Astrocyte (in vitro differentiated cells and primary cell): Measurements from ENCODE around the gene LAMTOR3. TPM values are rescaled to one million over a fixed set of nuclear protein-coding genes. Genes with fewer than 3 reads are reported as not detected.

Experiments used
- DNase-seq: peaks from one replicate; pipeline ENCODE4 v3.0.0-alpha.2; 2010; ENCODE audit warnings: low read depth
- FAIRE-seq: peaks from 2 replicates; lab custom pipeline; 2011; peaks lifted over from hg19 to GRCh38; lab: Jason Lieb, UNC
- H2AFZ ChIP-seq: 2 replicates; pipeline ENCODE4 v1.6.0; 2012; ENCODE audit warnings: low read depth, low read length, inconsistent platforms
- H3K27ac ChIP-seq: 2 replicates; pipeline ENCODE4 v1.5.1; 2011; ENCODE audit warnings: low read depth, low read length, inconsistent platforms
- H3K27me3 ChIP-seq: 2 replicates; pipeline ENCODE4 v1.6.0; 2011; ENCODE audit warnings: low read length, inconsistent platforms; ENCODE audit not compliant: insufficient read depth
- H3K36me3 ChIP-seq: 2 replicates; pipeline ENCODE4 v1.5.1; 2011; ENCODE audit warnings: low read length, inconsistent platforms; ENCODE audit not compliant: insufficient read depth
- H3K4me1 ChIP-seq: 2 replicates; pipeline ENCODE4 v1.5.1; 2011; ENCODE audit warnings: low read length, inconsistent platforms; ENCODE audit not compliant: insufficient read depth
- H3K4me2 ChIP-seq: 2 replicates; pipeline ENCODE4 v1.6.0; 2012; ENCODE audit warnings: low read length, inconsistent platforms
- H3K4me3 ChIP-seq: 2 replicates; pipeline ENCODE4 v1.5.1; 2011; ENCODE audit warnings: low read depth, mild to moderate bottlenecking, low read length, inconsistent platforms; ENCODE audit not compliant: insufficient read depth
- H3K79me2 ChIP-seq: 2 replicates; pipeline ENCODE4 v1.6.0; 2012; ENCODE audit warnings: mild to moderate bottlenecking, low read length, inconsistent platforms; ENCODE audit not compliant: insufficient read depth
- H3K9ac ChIP-seq: 2 replicates; pipeline ENCODE4 v1.6.0; 2012; ENCODE audit warnings: mild to moderate bottlenecking, low read length, inconsistent platforms
- H3K9me3 ChIP-seq: 2 replicates; pipeline ENCODE4 v1.5.1; 2012; ENCODE audit warnings: low read depth, mild to moderate bottlenecking, low read length, inconsistent platforms; ENCODE audit not compliant: insufficient read depth
- H4K20me1 ChIP-seq: 2 replicates; pipeline ENCODE4 v1.6.0; 2012; ENCODE audit warnings: low read length, inconsistent platforms; ENCODE audit not compliant: insufficient read depth
- H3K27ac Mint-ChIP-seq: one replicate; pipeline ENCODE4 v1.8.0; 2021; ENCODE audit warnings: mild to moderate bottlenecking, mixed read lengths; ENCODE audit not compliant: unreplicated experiment
- H3K27me3 Mint-ChIP-seq: one replicate; pipeline ENCODE4 v1.8.0; 2021; ENCODE audit warnings: low read depth, mixed read lengths; ENCODE audit not compliant: unreplicated experiment
- H3K36me3 Mint-ChIP-seq: one replicate; pipeline ENCODE4 v1.8.0; 2021; ENCODE audit warnings: low read depth, mixed read lengths; ENCODE audit not compliant: unreplicated experiment
- H3K4me1 Mint-ChIP-seq: one replicate; pipeline ENCODE4 v1.8.0; 2021; ENCODE audit warnings: low read depth, mixed read lengths; ENCODE audit not compliant: unreplicated experiment
- H3K4me3 Mint-ChIP-seq: one replicate; pipeline ENCODE4 v1.8.0; 2021; ENCODE audit warnings: mild to moderate bottlenecking, moderate library complexity, mixed read lengths; ENCODE audit not compliant: unreplicated experiment
- H3K9me3 Mint-ChIP-seq: one replicate; pipeline ENCODE4 v1.8.0; 2021; ENCODE audit warnings: mild to moderate bottlenecking, mixed read lengths; ENCODE audit not compliant: unreplicated experiment
- EZH2 ChIP-seq: IDR thresholded peaks from 2 replicates; pipeline ENCODE4 v1.6.1; 2012; ENCODE audit warnings: mild to moderate bottlenecking, low read length, inconsistent platforms; ENCODE audit not compliant: insufficient read depth
- total RNA-seq: library from RNA; stranded (reverse); gene quantifications from 2 replicates; pipeline ENCODE4 v1.2.1, GENCODE V29; 2021
- TF ChIP-seq, protein P1 (sequence below): IDR thresholded peaks from 2 replicates; pipeline ENCODE4 v1.5.1; 2011; ENCODE audit warnings: low read depth, mild to moderate bottlenecking, inconsistent platforms, low read length, moderate library complexity; ENCODE audit not compliant: insufficient read depth

The LAMTOR3 gene
- total RNA-seq, 1 donor from 2014 or later: 53.9 TPM

DNA sequence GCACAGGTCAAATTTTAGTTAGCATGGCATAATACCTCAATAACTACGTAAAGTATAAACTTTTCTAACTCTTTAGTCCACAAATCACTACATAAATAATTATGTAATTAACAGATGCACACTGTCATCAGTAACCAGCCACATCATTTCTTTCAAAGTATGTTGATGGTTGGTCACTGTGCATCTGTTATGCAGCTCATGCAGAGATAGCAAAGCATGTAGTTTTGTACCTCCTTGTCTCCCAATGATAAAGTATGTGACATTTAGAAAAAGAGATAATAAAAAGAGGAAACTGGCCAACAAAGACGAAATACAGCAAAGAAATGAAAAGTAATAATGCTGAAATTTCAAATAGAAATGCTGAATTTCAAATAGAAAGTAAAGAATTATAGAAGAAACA lies 2.9 kb downstream of the LAMTOR3 start:
- H3K4me2 ChIP-seq: no peak overlapping the region
- H3K4me3 ChIP-seq: no peak overlapping the region
- Mint-ChIP-seq H3K27me3 (no peaks in the 10 kb centered on the region), H3K4me1 (peaks cover 21% of the 10 kb centered on the region), H3K4me3 (peak overlapping the region; percentile 58), H3K27ac (no peak overlapping the region), H3K36me3 (no peaks in the 10 kb centered on the region), H3K9me3 (no peaks in the 10 kb centered on the region)
- H3K27me3 ChIP-seq: no peaks in the 10 kb centered on the region
- DNase-seq (no peak), FAIRE-seq (no peak)
- H3K4me1 ChIP-seq: peaks cover 5% of the 10 kb centered on the region
- no peaks in the 10 kb centered on the region for H4K20me1 ChIP-seq
- no peaks in the 10 kb centered on the region for H3K9me3 ChIP-seq
- H3K27ac ChIP-seq: no peak overlapping the region
- H2AFZ ChIP-seq: no peak overlapping the region
- H3K9ac ChIP-seq: no peak overlapping the region
- peaks cover 65% of the 10 kb centered on the region for H3K79me2 ChIP-seq
- no peak for TF ChIP-seq EZH2
- TF ChIP-seq, protein P1, sequence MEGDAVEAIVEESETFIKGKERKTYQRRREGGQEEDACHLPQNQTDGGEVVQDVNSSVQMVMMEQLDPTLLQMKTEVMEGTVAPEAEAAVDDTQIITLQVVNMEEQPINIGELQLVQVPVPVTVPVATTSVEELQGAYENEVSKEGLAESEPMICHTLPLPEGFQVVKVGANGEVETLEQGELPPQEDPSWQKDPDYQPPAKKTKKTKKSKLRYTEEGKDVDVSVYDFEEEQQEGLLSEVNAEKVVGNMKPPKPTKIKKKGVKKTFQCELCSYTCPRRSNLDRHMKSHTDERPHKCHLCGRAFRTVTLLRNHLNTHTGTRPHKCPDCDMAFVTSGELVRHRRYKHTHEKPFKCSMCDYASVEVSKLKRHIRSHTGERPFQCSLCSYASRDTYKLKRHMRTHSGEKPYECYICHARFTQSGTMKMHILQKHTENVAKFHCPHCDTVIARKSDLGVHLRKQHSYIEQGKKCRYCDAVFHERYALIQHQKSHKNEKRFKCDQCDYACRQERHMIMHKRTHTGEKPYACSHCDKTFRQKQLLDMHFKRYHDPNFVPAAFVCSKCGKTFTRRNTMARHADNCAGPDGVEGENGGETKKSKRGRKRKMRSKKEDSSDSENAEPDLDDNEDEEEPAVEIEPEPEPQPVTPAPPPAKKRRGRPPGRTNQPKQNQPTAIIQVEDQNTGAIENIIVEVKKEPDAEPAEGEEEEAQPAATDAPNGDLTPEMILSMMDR: no peak
- peaks cover 8% of the 10 kb centered on the region for H3K36me3 ChIP-seq

DNA sequence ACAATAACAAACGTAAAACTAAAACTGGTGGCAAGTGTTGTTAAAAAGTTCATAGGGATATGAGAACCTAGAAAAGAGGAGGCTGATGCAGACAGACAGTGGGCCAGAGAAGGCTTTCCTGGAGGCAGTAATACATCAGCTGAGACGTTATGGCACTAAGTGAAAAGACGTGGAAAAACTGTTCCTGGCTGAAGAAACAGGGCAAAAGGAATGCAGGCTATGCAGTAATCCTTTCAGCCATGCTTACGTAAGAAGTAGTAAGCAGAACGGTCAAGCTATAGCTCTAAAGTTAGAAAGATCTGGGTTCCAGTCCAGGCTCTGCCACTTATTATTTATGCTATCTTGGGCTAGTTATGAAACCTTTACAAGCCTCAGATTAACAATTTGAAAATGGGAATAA lies 6.4 kb downstream of the LAMTOR3 start:
- TF ChIP-seq, protein P1: no peak
- no peak for TF ChIP-seq EZH2
- Mint-ChIP-seq H3K36me3 (no peaks in the 10 kb centered on the region), H3K27ac (peak overlapping the region; percentile 42), H3K27me3 (no peaks in the 10 kb centered on the region), H3K9me3 (no peaks in the 10 kb centered on the region), H3K4me1 (peaks cover 17% of the 10 kb centered on the region), H3K4me3 (no peak overlapping the region)
- peaks cover 4% of the 10 kb centered on the region for H3K4me1 ChIP-seq
- no peaks in the 10 kb centered on the region for H3K9me3 ChIP-seq
- no peak overlapping the region for H3K9ac ChIP-seq
- no peak overlapping the region for H3K4me2 ChIP-seq
- H3K27me3 ChIP-seq: no peaks in the 10 kb centered on the region
- no peaks in the 10 kb centered on the region for H4K20me1 ChIP-seq
- FAIRE-seq (peak; percentile 43), DNase-seq (peak; percentile 10)
- no peak overlapping the region for H3K4me3 ChIP-seq
- H3K27ac ChIP-seq: no peak overlapping the region
- peaks cover 15% of the 10 kb centered on the region for H3K36me3 ChIP-seq
- no peak overlapping the region for H2AFZ ChIP-seq
- peaks cover 51% of the 10 kb centered on the region for H3K79me2 ChIP-seq

- DNase-seq (peak; percentile 68), FAIRE-seq (peak; percentile 17)
- peak overlapping the region; percentile 66 for H3K4me2 ChIP-seq
- no peak for TF ChIP-seq EZH2
- TF ChIP-seq, protein P1: no peak
- H3K4me3 Mint-ChIP-seq: no peak overlapping the region
- no peaks in the 10 kb centered on the region for H3K9me3 Mint-ChIP-seq
- no peaks in the 10 kb centered on the region for H3K27me3 Mint-ChIP-seq
- H3K36me3 Mint-ChIP-seq: no peaks in the 10 kb centered on the region
- H3K79me2 ChIP-seq: peaks cover 34% of the 10 kb centered on the region
- no peaks in the 10 kb centered on the region for H4K20me1 ChIP-seq
- no peak overlapping the region for H2AFZ ChIP-seq
- H3K27ac ChIP-seq: peak overlapping the region; percentile 34
- peaks cover 16% of the 10 kb centered on the region for H3K36me3 ChIP-seq
- H3K27me3 ChIP-seq: no peaks in the 10 kb centered on the region
- peaks cover 11% of the 10 kb centered on the region for H3K4me1 Mint-ChIP-seq
- peaks cover 4% of the 10 kb centered on the region for H3K4me1 ChIP-seq
- no peaks in the 10 kb centered on the region for H3K9me3 ChIP-seq
- H3K9ac ChIP-seq: no peak overlapping the region
- H3K4me3 ChIP-seq: no peak overlapping the region
- no peak overlapping the region for H3K27ac Mint-ChIP-seq
Measured at GRCh38 chr4:99886146-99886545, 8.1 kb downstream of the LAMTOR3 start.
